Keratinocyte (primary cell): ENCODE measurements around the gene TUSC1. TPM values are rescaled to one million over a fixed set of nuclear protein-coding genes. Genes with fewer than 3 reads are reported as not detected.

ENCODE experiments used
- DNase-seq: peaks from one replicate; pipeline ENCODE4 v3.0.0-alpha.2; 2011; ENCODE audit warnings: low read depth, missing footprints, low spot score
- FAIRE-seq: peaks from 2 replicates; lab custom pipeline; 2011; peaks lifted over from hg19 to GRCh38; lab: Jason Lieb, UNC
- H2AFZ ChIP-seq: 2 replicates; pipeline ENCODE4 v1.6.0; 2012; ENCODE audit warnings: low read length, control low read depth, inconsistent platforms; ENCODE audit not compliant: control insufficient read depth
- H3K27ac ChIP-seq: 2 replicates; pipeline ENCODE4 v1.5.1; 2011; ENCODE audit warnings: low read length; ENCODE audit not compliant: control insufficient read depth, insufficient read depth
- H3K27me3 ChIP-seq: 3 replicates; pipeline ENCODE4 v1.6.0; 2011; ENCODE audit warnings: low read length; ENCODE audit not compliant: control insufficient read depth, insufficient read depth; ENCODE audit errors: extremely low read depth
- H3K36me3 ChIP-seq, 2 experiments: 2 replicates in 1 of 2; 3 replicates in 1 of 2; pipeline ENCODE4 v1.5.1; 2011; ENCODE audit warnings: low read length in 2 of 2, mild to moderate bottlenecking in 1 of 2; ENCODE audit not compliant: control insufficient read depth in 2 of 2, insufficient read depth in 2 of 2; ENCODE audit errors: extremely low read depth in 1 of 2
- H3K4me1 ChIP-seq: 3 replicates; pipeline ENCODE4 v1.5.1; 2011; ENCODE audit warnings: low read length; ENCODE audit not compliant: control insufficient read depth, insufficient read depth; ENCODE audit errors: extremely low read depth
- H3K4me2 ChIP-seq: 3 replicates; pipeline ENCODE4 v1.6.0; 2011; ENCODE audit warnings: low read depth, low read length; ENCODE audit not compliant: control insufficient read depth, insufficient read depth; ENCODE audit errors: extremely low read depth
- H3K4me3 ChIP-seq, 3 experiments: fragments of 200-600 bp in 1 of 3; sonication (generic) in 1 of 3; 2 replicates in 2 of 3; 3 replicates in 1 of 3; pipeline ENCODE4 v1.5.1; 2011 to 2016; ENCODE audit warnings: low read length in 3 of 3, mild to moderate bottlenecking in 3 of 3, control low read depth in 2 of 3, inconsistent platforms in 1 of 3, low read depth in 1 of 3, mixed read lengths in 1 of 3, mixed run types in 1 of 3, moderate library complexity in 1 of 3; ENCODE audit not compliant: control insufficient read depth in 2 of 3, insufficient read depth in 2 of 3; ENCODE audit errors: extremely low read depth in 1 of 3
- H3K79me2 ChIP-seq: 2 replicates; pipeline ENCODE4 v1.6.0; 2012; ENCODE audit warnings: low read length; ENCODE audit not compliant: control insufficient read depth, insufficient read depth
- H3K9ac ChIP-seq: 3 replicates; pipeline ENCODE4 v1.6.0; 2011; ENCODE audit warnings: low read length; ENCODE audit not compliant: control insufficient read depth, insufficient read depth; ENCODE audit errors: extremely low read depth
- H3K9me1 ChIP-seq: 3 replicates; pipeline ENCODE4 v1.6.0; 2011; ENCODE audit warnings: low read length; ENCODE audit not compliant: control insufficient read depth, insufficient read depth; ENCODE audit errors: extremely low read depth
- H3K9me3 ChIP-seq: 2 replicates; pipeline ENCODE4 v1.5.1; 2012; ENCODE audit warnings: low read depth, low read length; ENCODE audit not compliant: control insufficient read depth
- H4K20me1 ChIP-seq: 3 replicates; pipeline ENCODE4 v1.6.0; 2011; ENCODE audit warnings: low read length; ENCODE audit not compliant: control insufficient read depth, insufficient read depth; ENCODE audit errors: extremely low read depth
- CTCF ChIP-seq, 3 experiments: IDR thresholded peaks in 1 of 3; conservative IDR thresholded peaks in 1 of 3; optimal IDR thresholded peaks in 1 of 3; 2 replicates in 2 of 3; 3 replicates in 1 of 3; pipeline versions ENCODE3 to v1.5.1; 2011; ENCODE audit warnings: low read length in 3 of 3, mild to moderate bottlenecking in 3 of 3, moderate library complexity in 2 of 3, control low read depth in 1 of 3, inconsistent platforms in 1 of 3; ENCODE audit not compliant: insufficient read depth in 2 of 3; ENCODE audit errors: extremely low read depth in 1 of 3
- EZH2 ChIP-seq: IDR thresholded peaks from one replicate; pipeline ENCODE4 v1.6.1; 2012; ENCODE audit warnings: inconsistent platforms, mild to moderate bottlenecking, low read length, moderate library complexity
- dilution Hi-C: fragments of 300-500 bp; cut with MboI; formaldehyde crosslinking; loops from one replicate; pipeline ENCODE4 v1.7.0; 2020; ENCODE audit warnings: low sequenced_read_pairs; ENCODE audit not compliant: extremely low pct_ligation_motif_present
- polyA minus RNA-seq, 3 experiments: library from RNA; depleted of rRNA, polyadenylated mRNA; stranded (reverse); fragments of >200 nt; gene quantifications; 1 replicate in 1 of 3; 2 replicates in 1 of 3; 3 replicates in 1 of 3; pipeline ENCODE4 v1.2.3, GENCODE V29; 2011
- polyA plus RNA-seq, 5 experiments: library from polyadenylated mRNA; depleted of rRNA in 3 of 5; stranded (reverse) in 3 of 5; stranded (forward) in 1 of 5; unstranded in 1 of 5; fragments of >200 nt; gene quantifications; 1 replicate in 1 of 5; 2 replicates in 3 of 5; 3 replicates in 1 of 5; pipeline versions ENCODE4 v1.2.1 to v1.2.3, GENCODE V29; 2011 to 2012; ENCODE audit warnings: missing spikeins in 2 of 5, low read depth in 1 of 5, low replicate concordance in 1 of 5

The TUSC1 gene
- 5.4 to 6.6 TPM (median 5.6 TPM) in 3 replicates for polyA plus RNA-seq
- polyA plus RNA-seq (2011; ENCODE audit: low read depth): 0.25 TPM
- polyA plus RNA-seq (2011; cell fraction: cytosol; rRNA removed): 6.5 and 7.4 TPM in 2 replicates
- 5.6 and 5.9 TPM in 2 replicates for polyA plus RNA-seq (2011; cell fraction: nucleus; rRNA removed)
- polyA plus RNA-seq (2012; ENCODE audit: low replicate concordance): 3.5 and 5.8 TPM in 2 replicates
- 0.72 to 1.6 TPM (median 0.96 TPM) in 3 replicates for polyA minus RNA-seq
- 9.0 TPM for polyA minus RNA-seq (2011; cell fraction: cytosol; rRNA and poly(A)+ RNA removed)
- polyA minus RNA-seq (2011; cell fraction: nucleus; rRNA and poly(A)+ RNA removed): 1.8 and 3.6 TPM in 2 replicates

- H3K9me1 ChIP-seq: no peaks in the 10 kb centered on the region
- H3K4me2 ChIP-seq: peak within 1 kb of the TSS; percentile 91
- H3K36me3 ChIP-seq: no peaks in the 10 kb centered on the region
- no peak for TF ChIP-seq CTCF (optimal IDR thresholded peaks at IDR 0.05 in 1 of 3, IDR thresholded peaks at IDR 0.05 in 1 of 3, conservative IDR thresholded peaks at IDR 0.05 in 1 of 3; ENCODE audit: extremely low read depth in 1 of 3, insufficient read depth in 2 of 3, low read length in 3 of 3)
- TF ChIP-seq EZH2: no peak
- DNase-seq: no peak
- no peaks in the 10 kb centered on the region for H3K9me3 ChIP-seq
- dilution Hi-C loops: no loop called here
- H3K79me2 ChIP-seq: no peaks in the 10 kb centered on the region
- H2AFZ ChIP-seq: peak within 1 kb of the TSS; percentile 95
- H3K4me3 ChIP-seq: peak within 1 kb of the TSS; percentile 67 to 84 (median 81)
- no peaks in the 10 kb centered on the region for H4K20me1 ChIP-seq
- peaks cover 9% of the 10 kb centered on the region for H3K4me1 ChIP-seq
- peak within 1 kb of the TSS; percentile 90 for H3K9ac ChIP-seq
- H3K27me3 ChIP-seq: no peaks in the 10 kb centered on the region
- no peak for FAIRE-seq
- H3K27ac ChIP-seq: peak within 1 kb of the TSS; percentile 80
Measured at GRCh38 chr9:25678147-25678666, at the start of gene TUSC1. Gene TUSC1, minus strand, starts transcription at chr9:25678444. Its CDS starts 132 bp downstream, at chr9:25678312.

- no peak overlapping the region for H3K4me2 ChIP-seq
- FAIRE-seq: no peak
- dilution Hi-C loops: no loop called here
- no peaks in the 10 kb centered on the region for H3K4me1 ChIP-seq
- no peaks in the 10 kb centered on the region for H4K20me1 ChIP-seq
- H3K79me2 ChIP-seq: no peaks in the 10 kb centered on the region
- no peaks in the 10 kb centered on the region for H3K36me3 ChIP-seq
- TF ChIP-seq EZH2 (no peak), CTCF (optimal IDR thresholded peaks at IDR 0.05 in 1 of 3, IDR thresholded peaks at IDR 0.05 in 1 of 3, conservative IDR thresholded peaks at IDR 0.05 in 1 of 3; ENCODE audit: extremely low read depth in 1 of 3, insufficient read depth in 2 of 3, low read length in 3 of 3) (no peak)
- H3K9me1 ChIP-seq: no peaks in the 10 kb centered on the region
- DNase-seq: no peak
- H2AFZ ChIP-seq: no peak overlapping the region
- no peak overlapping the region for H3K4me3 ChIP-seq
- no peak overlapping the region for H3K9ac ChIP-seq
- no peak overlapping the region for H3K27ac ChIP-seq
- no peaks in the 10 kb centered on the region for H3K9me3 ChIP-seq
- no peaks in the 10 kb centered on the region for H3K27me3 ChIP-seq
Measured at GRCh38 chr9:25726871-25727410, 48.7 kb upstream of the TUSC1 start.
